CD4-positive, alpha-beta T cell treated with Interleukin-2 at 100 ng/mL for 4 hours (primary cell): ENCODE measurements around the gene ABTB2.
"Not testable (repeated sequence)": the region's sequence is repeated elsewhere in the genome, so short reads cannot be mapped to it uniquely, and the experiment has no call there.

ENCODE experiments used
- DNase-seq: peaks from one replicate; pipeline ENCODE4 v3.0.0-alpha.2; 2020; ENCODE audit warnings: low spot score

The ABTB2 gene

GRCh38 chr11:34357701-34358257 is at the start of gene ABTB2:
Gene ABTB2 (minus strand): TSS chr11:34358010.
- peak; percentile 96 for DNase-seq

GRCh38 chr11:34407121-34407813 is 49.5 kb upstream of the ABTB2 start:
- DNase-seq, result no peak

DNA sequence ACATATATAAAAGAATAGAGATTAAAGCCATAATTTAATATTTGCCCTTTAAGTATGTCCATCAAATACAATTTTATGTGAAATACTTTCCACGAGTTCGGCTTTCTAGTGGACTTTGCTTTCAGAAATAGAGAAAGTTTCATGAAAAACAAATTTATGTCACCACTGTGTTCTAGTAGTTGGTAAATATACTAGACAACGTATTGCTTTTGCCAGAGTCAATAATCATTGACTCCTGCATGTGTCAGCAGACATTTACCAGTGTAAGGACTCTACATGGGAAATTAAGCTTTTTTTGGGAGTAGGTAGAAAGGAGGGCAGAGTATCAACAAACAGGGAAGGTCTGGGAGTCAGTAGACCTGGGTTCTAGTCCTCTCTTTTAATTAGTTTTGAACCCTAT is 48.6 kb upstream of the ABTB2 start:
- no peak for DNase-seq

GRCh38 chr11:34405079-34405858 is 47.5 kb upstream of the ABTB2 start:
- peak; percentile 12 for DNase-seq

GRCh38 chr11:34404280-34404679 is 46.5 kb upstream of the ABTB2 start:
- no peak for DNase-seq

- DNase-seq, result no peak
Measured at GRCh38 chr11:34403431-34403830, 45.6 kb upstream of the ABTB2 start.

DNA sequence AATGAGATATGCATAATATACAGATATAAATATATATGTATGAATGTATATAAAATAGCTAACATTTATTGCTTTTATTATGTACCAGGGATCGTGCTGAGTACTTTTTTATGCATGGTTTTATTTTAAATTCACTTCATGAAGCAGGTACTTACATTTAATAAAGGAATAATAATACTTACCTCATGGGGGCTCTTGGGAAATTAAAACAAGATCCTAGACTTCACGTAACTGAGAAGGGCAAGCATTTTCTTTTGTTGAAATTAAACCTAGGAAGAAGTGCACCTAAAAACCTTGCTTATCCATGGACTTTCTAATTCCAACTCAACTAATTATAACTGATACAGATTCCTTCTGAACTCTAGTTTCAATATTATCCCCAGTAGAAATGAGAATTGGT is 40.0 kb upstream of the ABTB2 start:
- DNase-seq, result no peak

GRCh38 chr11:34397120-34397519 is 39.3 kb upstream of the ABTB2 start:
- DNase-seq, result no peak

DNA sequence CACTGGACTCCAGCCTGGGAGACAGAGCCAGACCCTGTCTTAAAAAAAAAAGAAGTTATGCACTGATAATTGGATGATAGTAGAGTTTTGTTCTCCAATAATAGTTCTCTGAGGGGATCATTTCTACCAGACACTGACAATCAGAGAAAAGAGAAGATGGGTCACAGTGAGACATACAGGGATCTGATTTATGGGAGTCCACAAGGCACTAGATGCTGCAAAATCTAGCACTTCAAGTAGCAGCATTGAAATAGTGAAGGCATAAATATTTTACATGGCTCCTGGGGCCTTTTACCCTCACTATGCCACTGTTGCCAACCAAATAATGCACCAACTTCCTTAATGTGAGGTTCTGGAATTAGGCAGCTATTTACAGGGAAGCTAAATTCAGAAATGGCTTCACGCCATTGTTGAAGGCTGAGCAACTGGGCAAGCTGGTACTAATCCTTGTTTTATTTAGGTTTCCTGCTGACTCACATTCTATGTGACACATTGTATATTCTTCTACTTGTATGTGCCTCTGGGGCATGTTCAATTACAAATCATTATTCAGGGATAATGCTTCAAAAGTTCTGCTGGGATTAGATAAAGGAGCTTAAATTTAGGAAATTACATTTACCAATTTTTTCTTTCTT is 38.2 kb upstream of the ABTB2 start:
- DNase-seq, result no peak

DNA sequence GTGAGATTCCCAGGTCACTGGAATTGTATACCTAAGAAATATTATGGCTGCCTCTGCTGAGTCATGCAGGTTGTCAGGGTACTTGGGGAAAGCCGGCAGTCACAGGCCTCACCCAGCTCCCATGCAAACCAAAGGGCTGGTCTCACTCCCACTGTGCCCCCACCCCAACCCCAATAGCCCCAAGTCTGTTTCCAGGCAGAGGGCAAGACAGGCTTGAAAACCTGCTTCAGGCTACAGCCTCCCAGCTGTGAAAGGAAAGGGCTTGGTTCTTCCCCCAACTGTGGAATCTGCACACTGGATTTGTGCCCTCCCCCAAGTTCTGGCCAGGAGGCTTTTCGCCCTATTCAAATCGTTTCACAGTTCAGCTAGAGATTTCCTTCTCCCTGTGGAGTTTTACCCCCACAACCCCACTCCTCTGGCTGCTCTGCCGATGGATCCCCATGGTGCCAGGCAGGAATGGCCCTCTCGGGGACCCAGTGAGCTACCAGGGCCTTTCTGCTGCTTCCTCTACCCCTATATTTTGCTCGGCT is 37.0 kb upstream of the ABTB2 start:
- DNase-seq, result no peak

DNA sequence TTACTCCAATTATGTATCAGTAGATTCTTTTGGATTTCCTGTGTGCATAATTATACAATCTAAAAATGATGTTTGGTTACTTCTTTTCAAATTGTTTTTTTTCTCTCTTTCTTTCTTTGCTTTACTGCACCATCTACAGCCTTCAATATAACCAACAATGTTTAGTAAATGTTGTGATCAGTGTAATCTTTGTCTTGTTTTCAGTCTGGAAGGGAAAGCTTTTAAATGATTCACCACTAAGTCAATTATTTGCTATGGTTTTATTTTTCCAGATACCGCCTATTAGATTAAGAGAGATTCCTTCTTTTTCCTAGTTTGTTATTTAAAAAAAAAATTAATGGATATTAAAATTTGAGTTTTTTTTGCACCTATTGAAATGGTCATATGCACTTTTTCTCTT is 29.8 kb upstream of the ABTB2 start:
- no peak for DNase-seq

DNA sequence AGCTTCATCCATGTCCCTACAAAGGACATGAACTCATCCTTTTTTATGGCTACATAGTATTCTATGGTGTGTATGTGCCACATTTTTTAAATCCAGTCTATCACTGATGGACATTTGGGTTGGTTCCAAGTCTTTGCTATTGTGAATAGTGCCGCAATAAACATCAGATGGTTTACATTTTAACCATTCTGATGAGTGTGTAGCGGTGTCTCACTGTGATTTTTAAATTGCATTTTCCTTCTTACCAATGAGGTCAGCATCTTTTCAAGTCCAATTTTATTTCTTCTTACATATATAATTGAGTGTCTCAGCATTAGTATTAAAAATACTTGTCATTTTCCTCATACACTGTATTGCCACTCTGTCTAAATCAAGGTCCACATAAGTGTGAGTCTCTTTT is 28.5 kb upstream of the ABTB2 start:
- DNase-seq, result not testable (repeated sequence)

DNA sequence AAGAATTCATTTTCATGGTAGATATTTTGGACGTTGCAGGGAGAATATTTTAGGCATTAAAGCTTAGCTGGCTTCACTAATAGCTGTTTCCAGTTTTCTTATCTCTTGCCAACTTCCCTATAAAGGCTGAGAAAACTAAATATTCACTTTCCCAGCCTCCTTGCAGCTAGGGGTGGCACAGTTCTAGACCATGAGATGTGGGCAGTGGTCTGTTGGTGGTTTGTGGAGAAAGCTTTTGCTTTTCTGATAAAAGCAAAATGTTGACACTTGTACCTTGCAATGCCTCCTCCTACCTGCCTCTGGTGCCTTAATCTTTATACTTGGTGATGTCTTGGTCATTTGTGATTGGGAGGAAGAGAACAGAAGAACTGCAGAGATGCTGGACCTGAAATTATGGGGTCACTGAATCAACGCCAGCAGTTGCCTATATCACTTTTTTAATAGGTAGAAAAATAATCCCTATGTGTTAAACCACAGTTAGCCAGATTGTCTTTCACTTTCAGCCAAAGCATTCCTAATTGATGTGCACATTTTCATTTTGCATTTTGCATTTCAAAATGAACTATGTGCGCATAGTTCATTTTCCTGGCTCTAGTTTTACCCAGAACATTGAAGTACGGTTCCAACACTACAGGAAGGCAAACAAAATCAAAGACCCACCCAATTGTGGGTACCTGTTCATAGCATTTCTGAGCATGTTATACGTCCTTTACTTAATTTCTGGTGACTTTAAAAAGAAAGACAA is 24.9 kb upstream of the ABTB2 start:
- no peak for DNase-seq

DNA sequence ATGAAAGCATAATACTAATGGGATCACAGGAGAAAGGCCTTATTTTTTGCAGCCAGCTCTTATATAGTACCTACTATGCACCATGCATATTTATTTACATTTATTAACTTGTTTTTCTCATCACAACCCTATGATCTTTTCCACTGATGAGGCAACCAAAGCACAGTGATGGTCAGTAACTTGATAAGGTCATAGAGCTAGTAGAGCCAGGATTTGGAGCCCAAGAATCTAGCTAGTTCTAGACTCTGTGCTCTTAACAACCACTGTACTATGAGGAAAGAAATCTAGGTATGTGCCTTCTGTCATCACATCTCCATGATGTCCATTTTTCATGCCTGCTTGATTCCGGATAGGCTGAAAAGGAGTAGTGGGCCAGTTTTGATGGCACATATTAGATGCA is 24.0 kb upstream of the ABTB2 start:
- DNase-seq, result no peak

GRCh38 chr11:34380696-34381095 is 22.9 kb upstream of the ABTB2 start:
- no peak for DNase-seq

GRCh38 chr11:34379539-34379938 is 21.7 kb upstream of the ABTB2 start:
- no peak for DNase-seq

GRCh38 chr11:34379079-34379478 is 21.3 kb upstream of the ABTB2 start:
- DNase-seq, result no peak

DNA sequence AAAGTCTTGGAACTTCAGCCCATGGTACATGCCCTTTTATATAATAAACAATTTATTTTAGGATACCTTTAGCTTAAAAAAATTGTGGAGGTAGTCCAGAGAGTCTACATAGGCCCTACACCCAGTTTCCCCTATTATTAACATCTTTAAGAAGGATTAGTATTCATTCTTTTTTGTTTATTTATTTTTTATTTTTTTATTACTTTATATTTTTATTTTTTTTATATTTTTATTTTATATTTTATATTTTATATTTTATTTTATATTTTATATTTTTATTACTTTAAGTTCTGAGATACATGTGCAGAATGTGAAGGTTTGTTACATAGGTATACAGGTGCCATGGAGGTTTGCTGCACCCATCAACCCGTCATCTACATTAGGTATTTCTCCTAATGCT is 15.9 kb upstream of the ABTB2 start:
- DNase-seq, result no peak

DNA sequence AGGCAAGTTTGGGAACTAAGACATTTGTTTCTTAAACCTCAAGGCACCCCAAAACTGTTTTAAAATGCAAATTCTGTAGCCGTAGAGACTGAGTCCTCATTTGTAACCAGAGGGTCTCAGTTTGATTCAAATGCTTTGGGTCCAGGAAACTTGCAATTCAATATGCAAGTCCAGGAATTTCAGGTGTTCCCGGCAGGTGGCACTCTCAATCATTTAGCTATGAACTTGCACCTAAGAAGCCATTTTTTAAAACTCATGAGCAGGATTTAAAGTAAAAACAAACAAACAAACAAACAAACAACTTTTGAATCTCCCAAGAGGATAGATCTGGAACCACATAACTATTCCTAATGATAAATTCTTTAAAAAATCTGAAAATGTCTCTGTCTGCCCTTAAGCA is 8.7 kb upstream of the ABTB2 start:
- no peak for DNase-seq

- no peak for DNase-seq
Measured at GRCh38 chr11:34364102-34364501, 6.3 kb upstream of the ABTB2 start.

GRCh38 chr11:34363363-34364084 is 5.7 kb upstream of the ABTB2 start:
- no peak for DNase-seq
